HG03196 (cell line): ENCODE measurements around the gene AMPD1.
A peak's percentile ranks its signal among the peaks of the same experiment; 100 is the strongest.

ENCODE experiments used
- ATAC-seq: cut with Tn5 transposase; IDR thresholded peaks from one replicate; pipeline ENCODE4 v1.9.1; 2021; ENCODE audit not compliant: unreplicated experiment

AMPD1 gene

DNA sequence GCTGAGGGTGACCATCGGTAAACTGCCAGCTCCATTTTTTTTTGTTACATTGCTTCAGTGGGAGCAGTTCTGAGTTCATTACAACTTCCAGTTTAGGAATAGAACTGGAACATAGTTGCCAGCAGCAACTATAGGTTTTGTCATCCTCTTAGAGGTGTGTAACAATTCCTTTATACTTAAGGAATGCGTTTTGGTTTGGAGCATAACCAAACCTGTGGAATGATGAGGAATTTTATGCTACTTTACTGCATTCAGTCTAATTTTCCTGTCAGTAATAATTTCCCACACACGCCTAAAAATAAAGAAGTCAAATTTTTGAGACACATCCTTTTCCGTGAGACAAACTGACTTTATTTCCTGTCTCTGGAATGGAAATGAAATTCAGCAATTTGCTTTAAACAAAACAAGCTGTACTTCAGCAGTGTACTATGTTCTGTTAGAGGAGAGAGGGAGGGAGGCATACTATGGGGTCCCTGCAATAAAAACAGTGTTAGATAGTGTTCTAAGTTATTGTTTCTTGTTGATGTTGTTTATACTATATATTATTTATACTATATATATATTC is 4.8 kb upstream of the AMPD1 start:
- no peak for ATAC-seq

DNA sequence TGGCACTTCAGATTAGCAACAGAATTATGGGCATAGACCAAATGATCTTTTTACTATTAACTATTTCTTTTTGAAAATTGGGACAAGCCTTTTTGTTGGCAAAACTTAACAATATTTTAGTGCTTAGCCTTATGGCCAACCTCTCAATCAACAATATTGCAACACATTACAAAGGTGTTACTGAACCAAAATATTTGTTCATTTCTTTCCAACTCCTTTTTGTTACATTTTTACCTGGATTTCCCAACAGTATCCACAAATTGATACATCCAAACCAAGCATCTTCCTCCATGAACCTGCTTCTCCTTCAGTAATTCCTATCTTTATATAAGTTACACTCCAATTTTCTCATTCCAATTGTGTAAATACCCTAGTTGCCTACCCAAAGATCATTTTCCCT is 1.5 kb upstream of the AMPD1 start:
- ATAC-seq: no peak

- ATAC-seq: no peak
Observed at GRCh38 chr1:114694540-114695310, 621 bp downstream of the AMPD1 start.

DNA sequence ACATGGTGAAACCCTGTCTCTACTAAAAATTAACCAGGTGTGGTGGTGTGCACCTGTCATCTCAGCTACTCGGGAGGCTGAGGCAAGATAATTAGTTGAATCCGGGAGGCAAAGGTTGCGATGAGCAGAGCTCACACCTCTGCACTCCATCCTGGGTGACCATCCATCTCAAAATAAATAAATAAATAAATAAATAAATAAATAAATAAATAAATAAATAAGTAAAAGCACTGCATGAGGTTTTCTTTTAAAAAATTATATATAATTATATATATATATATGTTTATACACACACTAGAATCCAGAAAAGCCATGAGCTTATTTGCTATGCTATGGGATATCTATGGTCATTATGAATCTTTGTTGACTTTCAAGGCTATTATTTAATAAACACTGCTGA is 2.4 kb downstream of the AMPD1 start:
- no peak for ATAC-seq

DNA sequence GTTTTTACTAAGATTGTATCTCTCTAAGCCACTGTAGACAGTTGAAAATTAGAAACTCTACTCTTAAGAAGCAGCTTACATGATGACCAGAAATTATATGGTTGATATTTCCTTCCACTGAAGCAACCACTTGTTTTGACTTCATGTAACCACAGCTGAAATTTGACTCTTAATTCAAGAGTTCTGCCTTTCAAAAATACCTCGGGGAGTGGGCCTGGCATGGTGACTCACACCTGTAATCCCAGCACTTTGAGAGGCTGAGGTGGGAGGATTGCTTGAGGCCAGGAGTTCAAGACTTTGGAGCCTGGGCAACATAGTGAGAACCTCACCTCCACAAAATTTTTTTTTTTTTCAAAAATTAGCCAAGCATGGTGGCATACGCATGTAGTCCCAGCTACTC is 4.3 kb downstream of the AMPD1 start:
- no peak for ATAC-seq

GRCh38 chr1:114690148-114690547 is 5.2 kb downstream of the AMPD1 start:
- ATAC-seq: no peak

GRCh38 chr1:114688526-114688925 is 6.8 kb downstream of the AMPD1 start:
- ATAC-seq: no peak

DNA sequence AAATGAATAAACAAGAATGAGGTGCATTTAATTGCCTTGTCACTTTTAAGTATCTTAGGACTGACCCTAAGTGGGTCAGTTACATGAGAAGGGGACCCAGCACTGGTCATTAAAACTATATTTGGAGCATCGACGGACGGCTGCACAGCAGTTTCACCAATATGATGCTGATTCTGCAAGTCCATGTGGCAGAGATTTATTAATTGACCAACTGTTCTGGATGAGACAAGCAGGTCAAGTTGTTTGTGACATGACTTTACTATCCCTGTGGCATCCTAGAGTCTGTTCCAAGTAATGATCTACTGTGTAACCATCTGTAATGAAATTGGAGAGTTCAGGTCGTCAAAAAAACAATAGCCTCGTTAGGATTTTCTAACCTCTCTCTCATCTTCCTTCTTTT is 9.5 kb downstream of the AMPD1 start:
- no peak for ATAC-seq

DNA sequence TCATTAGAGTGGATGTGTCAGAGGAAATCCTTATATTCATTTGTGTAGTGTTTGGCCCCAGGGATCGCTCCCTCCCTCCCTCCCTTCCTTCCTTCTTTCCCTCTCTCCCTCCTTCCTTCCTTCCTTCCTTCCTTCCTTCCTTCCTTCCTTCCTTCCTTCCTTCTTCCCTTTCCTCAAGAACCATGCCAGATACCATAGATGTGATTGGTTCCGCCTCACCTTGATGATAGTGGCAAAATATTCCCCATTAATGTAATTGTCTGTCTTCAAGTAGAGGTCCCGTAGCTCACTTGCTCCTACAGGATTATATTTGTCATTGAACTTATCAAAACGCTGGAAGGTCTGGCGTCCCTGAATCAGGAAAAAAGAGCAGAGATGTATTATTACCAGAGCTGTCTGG is 17.7 kb downstream of the AMPD1 start:
- ATAC-seq: no peak

GRCh38 chr1:114676115-114676514 is 19.2 kb downstream of the AMPD1 start:
- no peak for ATAC-seq

- no peak for ATAC-seq
Observed at GRCh38 chr1:114671939-114672275, 23.4 kb downstream of the AMPD1 start.

DNA sequence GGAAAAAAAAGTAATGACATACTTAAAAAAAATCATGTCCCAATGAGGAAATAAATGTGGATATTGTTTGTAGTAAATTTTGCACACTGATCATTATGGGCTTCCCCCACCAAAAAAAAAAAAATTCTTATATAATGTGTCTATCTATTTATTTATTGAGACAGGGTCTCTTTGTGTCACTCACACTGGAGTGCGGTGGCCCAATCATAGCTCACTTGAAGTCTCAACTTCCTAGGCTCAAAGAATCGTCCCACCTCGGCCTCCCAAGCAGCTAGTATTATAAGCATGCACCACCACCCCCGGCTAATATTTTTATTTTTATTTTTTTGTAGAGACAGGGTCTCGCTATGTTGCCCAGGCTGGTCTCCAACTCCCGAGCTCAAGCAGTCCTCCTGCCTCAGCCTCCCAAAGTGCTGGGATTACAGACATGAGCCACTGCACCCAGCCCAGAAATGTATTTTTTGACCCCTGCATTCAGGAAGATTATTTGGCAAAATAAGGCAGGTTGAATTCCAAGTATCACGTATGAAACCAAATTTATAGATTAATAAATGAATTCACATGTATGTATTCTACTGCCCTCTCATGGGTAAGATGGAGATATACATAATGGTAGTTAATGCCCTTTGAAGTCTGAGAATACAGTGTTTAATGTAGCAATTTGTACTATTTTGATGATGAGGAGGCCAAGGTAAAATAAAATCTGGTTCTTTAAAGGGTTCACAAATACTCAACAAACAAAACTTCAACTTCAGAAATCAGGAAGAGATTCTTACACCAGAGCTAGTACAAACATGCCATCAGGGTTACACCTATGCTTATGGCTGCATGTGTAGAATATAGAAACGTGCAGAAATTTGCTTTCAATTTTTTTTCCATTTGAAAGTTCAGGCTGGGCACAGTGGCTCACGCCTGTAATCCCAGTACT is 24.1 kb downstream of the AMPD1 start:
- ATAC-seq: no peak

GRCh38 chr1:114670083-114671010 is 25.0 kb downstream of the AMPD1 start:
- peak; percentile 96 for ATAC-seq

DNA sequence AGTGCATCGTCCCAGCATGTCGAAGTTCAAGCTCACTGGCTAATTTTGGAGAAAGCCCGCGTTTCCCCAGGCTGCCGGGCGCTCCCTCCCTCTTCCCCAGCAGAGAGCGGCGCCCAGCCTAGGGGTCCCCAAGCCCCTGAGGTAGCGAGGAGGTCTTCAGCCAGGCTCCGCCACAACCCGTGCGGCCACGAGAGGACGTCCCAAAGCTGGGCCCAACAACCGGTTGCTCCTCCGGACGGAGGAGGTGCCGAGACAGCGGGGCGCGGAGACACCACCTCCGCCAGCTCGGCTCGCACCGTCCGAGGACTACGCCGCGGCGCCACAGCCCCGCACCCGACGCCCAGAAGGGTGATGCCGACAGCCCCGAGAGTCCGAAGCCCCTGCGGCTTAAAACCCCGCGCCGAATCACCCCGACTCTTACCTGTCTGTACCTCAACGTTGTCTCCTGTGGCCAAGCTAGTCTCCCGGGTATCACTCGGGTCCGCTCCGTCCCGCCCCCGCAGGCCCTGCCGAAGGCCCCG is 25.7 kb downstream of the AMPD1 start, which contains the start of gene DENND2C:
Gene DENND2C (minus strand): TSS at position 488 of the 521 bp plus-strand sequence. CDS start 44,065 bp downstream, outside the sequence.
- peak; percentile 61 for ATAC-seq

DNA sequence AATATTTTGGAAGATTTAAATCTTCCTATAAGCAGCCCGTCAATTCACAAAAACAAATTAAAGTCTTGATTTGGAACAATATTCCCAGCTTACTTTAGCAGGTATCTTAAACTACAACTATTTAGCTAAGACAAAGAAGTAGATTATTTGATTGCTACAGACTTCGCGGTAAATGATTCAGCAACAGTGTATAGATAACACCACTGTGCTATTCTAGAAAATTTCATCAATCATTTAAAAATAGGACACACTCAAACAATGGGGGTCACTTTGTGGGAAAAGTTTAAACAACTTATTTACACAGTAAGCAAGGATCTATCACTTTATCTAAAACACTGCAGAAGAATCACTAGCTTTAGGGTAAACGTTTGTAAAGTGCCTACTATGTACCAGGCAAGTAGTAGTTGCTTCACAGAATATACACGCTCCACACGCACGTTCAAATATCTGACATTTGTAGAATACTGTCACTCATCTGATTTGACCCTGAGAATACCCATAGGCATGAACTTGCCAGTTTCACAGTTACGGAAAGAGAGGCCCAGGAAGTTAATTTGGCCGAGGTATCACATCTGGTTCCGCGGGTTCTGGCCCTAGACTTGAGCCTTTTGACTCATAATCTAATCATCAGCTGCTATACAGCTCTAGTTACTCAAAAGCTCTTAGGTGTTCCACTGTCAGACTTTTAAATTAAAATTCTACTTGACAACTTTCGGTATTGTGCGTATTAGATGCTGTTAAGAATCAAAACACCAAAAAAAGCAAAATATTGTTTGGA is 26.4 kb downstream of the AMPD1 start:
- no peak for ATAC-seq

GRCh38 chr1:114668373-114668772 is 27.0 kb downstream of the AMPD1 start:
- no peak for ATAC-seq

GRCh38 chr1:114666954-114667353 is 28.4 kb downstream of the AMPD1 start:
- no peak for ATAC-seq

GRCh38 chr1:114660238-114660637 is 35.1 kb downstream of the AMPD1 start:
- ATAC-seq: no peak

- no peak for ATAC-seq
Observed at GRCh38 chr1:114651893-114652292, 43.5 kb downstream of the AMPD1 start.

DNA sequence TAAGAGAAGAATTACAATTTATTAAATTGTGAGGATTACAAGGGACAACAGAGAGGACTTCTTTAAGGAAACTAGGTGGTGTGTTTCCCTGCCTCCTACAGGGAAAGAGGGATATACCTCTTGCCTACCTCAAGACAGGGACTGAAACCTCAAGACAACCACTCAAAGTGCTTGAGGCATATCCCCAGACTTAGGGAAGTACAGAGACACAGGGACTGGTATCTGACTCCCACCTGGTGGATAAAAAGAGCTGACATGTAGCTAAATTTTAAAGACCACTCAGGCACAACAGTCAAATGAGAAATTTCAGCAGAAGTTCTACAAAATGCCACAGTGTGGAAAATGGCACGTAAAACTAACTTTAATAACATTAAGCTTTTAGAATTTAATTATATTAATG is 46.8 kb downstream of the AMPD1 start:
- no peak for ATAC-seq
